Activated gamma-delta T cell treated with anti-CD3 and anti-CD28 coated beads, Interleukin-2, amount 50 U/mL, for 16 hours (primary cell): Measurements from ENCODE around the gene RPS6KA2.

Experiments
- DNase-seq: peaks from one replicate; pipeline ENCODE4 v3.0.0-alpha.2; 2020; ENCODE audit warnings: low read depth

RPS6KA2 gene

GRCh38 chr6:166627033-166627874 lies at the start of gene RPS6KA2:
Gene RPS6KA2, minus strand, starts transcription at chr6:166627251. Its CDS starts 232 bp downstream, at chr6:166627019.
- DNase-seq: peak; percentile 100

GRCh38 chr6:166676270-166676860 lies 49.3 kb upstream of the RPS6KA2 start:
- no peak for DNase-seq

GRCh38 chr6:166675736-166676135 lies 48.7 kb upstream of the RPS6KA2 start:
- DNase-seq: no peak

GRCh38 chr6:166673309-166673708 lies 46.3 kb upstream of the RPS6KA2 start:
- no peak for DNase-seq

- DNase-seq: no peak
Measured at GRCh38 chr6:166672624-166673206, 45.7 kb upstream of the RPS6KA2 start.

GRCh38 chr6:166672146-166672545 lies 45.1 kb upstream of the RPS6KA2 start:
- DNase-seq: no peak

GRCh38 chr6:166671434-166672081 lies 44.5 kb upstream of the RPS6KA2 start:
- DNase-seq: no peak

- DNase-seq: no peak
Measured at GRCh38 chr6:166670894-166671293, 43.8 kb upstream of the RPS6KA2 start.

- no peak for DNase-seq
Measured at GRCh38 chr6:166670013-166670412, 43.0 kb upstream of the RPS6KA2 start.

GRCh38 chr6:166667796-166668610 lies 41.0 kb upstream of the RPS6KA2 start:
- no peak for DNase-seq

GRCh38 chr6:166664135-166664534 lies 37.1 kb upstream of the RPS6KA2 start:
- no peak for DNase-seq

GRCh38 chr6:166663568-166663967 lies 36.5 kb upstream of the RPS6KA2 start:
- no peak for DNase-seq

- DNase-seq: no peak
Measured at GRCh38 chr6:166662690-166663089, 35.6 kb upstream of the RPS6KA2 start.

GRCh38 chr6:166661327-166662085 lies 34.5 kb upstream of the RPS6KA2 start:
- DNase-seq: no peak

GRCh38 chr6:166660157-166660688 lies 33.2 kb upstream of the RPS6KA2 start:
- no peak for DNase-seq

GRCh38 chr6:166659581-166659980 lies 32.5 kb upstream of the RPS6KA2 start:
- DNase-seq: no peak

- DNase-seq: no peak
Measured at GRCh38 chr6:166658792-166659150, 31.7 kb upstream of the RPS6KA2 start.

GRCh38 chr6:166658115-166658791 lies 31.2 kb upstream of the RPS6KA2 start:
- DNase-seq: no peak

- DNase-seq: no peak
Measured at GRCh38 chr6:166657531-166657930, 30.5 kb upstream of the RPS6KA2 start.
